Panc1 (cell line): ENCODE measurements around the gene TMTC1. TPM values are rescaled to one million over a fixed set of nuclear protein-coding genes. Genes with fewer than 3 reads are reported as not detected.

Source experiments
- ATAC-seq: fragments of 200-7000 bp; cut with Tn5 transposase; 2 replicates; pipeline ENCODE4 v1.9.1; 2020; ENCODE audit warnings: mild to moderate bottlenecking, moderate library complexity
- BruUV-seq: library from RNA; stranded (reverse); fragments of 400-500 nt; replicated peaks from 2 replicates; lab custom pipeline; 2021; lab: Mats Ljungman, UMichigan
- CTCF ChIA-PET: fragments of 300-600 bp; sonication (Branson Sonifier 250); formaldehyde crosslinking; loops from one replicate; lab custom pipeline; 2022; ENCODE audit warnings: antibody characterized with exemption; lab: Charles Lee
- POLR2A ChIA-PET: fragments of 300-600 bp; sonication (Branson Sonifier 250); formaldehyde crosslinking; loops from one replicate; lab custom pipeline; 2022; ENCODE audit warnings: antibody characterized with exemption; lab: Charles Lee
- DNase-seq: peaks from one replicate; pipeline ENCODE4 v3.0.0-alpha.2; 2010; ENCODE audit warnings: low read depth, low spot score
- H3K27ac ChIP-seq: 2 replicates; pipeline ENCODE4 v1.5.1; 2011; ENCODE audit warnings: mild to moderate bottlenecking, low read length, inconsistent platforms
- H3K27me3 ChIP-seq: fragments of 200-500 bp; sonication (Bioruptor generic); 2 replicates; pipeline ENCODE4 v1.6.0; 2014; ENCODE audit warnings: low read length, inconsistent platforms; ENCODE audit not compliant: control insufficient read depth, insufficient read depth
- H3K36me3 ChIP-seq: fragments of 200-500 bp; sonication (Bioruptor generic); 2 replicates; pipeline ENCODE4 v1.5.1; 2014; ENCODE audit warnings: inconsistent platforms, mild to moderate bottlenecking, low read length, moderate library complexity; ENCODE audit not compliant: control insufficient read depth, insufficient read depth
- H3K4me1 ChIP-seq: 2 replicates; pipeline ENCODE4 v1.5.1; 2011; ENCODE audit warnings: inconsistent platforms, mild to moderate bottlenecking, low read length, moderate library complexity; ENCODE audit not compliant: control insufficient read depth, insufficient read depth
- H3K4me3 ChIP-seq, 2 experiments: 2 replicates each; pipeline ENCODE4 v1.5.1; 2011 to 2012; ENCODE audit warnings: low read depth in 2 of 2, low read length in 2 of 2, mild to moderate bottlenecking in 2 of 2, inconsistent platforms in 1 of 2, moderate library complexity in 1 of 2
- H3K9me3 ChIP-seq: fragments of 200-500 bp; sonication (Bioruptor generic); 2 replicates; pipeline ENCODE4 v1.5.1; 2014; ENCODE audit warnings: low read depth, mild to moderate bottlenecking, inconsistent platforms, low read length, moderate library complexity; ENCODE audit not compliant: control insufficient read depth, insufficient read depth
- POLR2AphosphoS5 ChIP-seq: IDR thresholded peaks from 2 replicates; pipeline ENCODE4 v1.6.1; 2012; ENCODE audit warnings: mild to moderate bottlenecking, low read depth, low read length, moderate library complexity
- SIN3A ChIP-seq: IDR thresholded peaks from 2 replicates; pipeline ENCODE4 v1.6.1; 2012; ENCODE audit warnings: low read depth, mild to moderate bottlenecking, low read length, moderate library complexity, borderline replicate concordance; ENCODE audit not compliant: insufficient read depth
- TCF7L2 ChIP-seq: IDR thresholded peaks from 2 replicates; pipeline ENCODE4 v1.6.1; 2011; ENCODE audit warnings: mild to moderate bottlenecking, low read depth, low read length, inconsistent platforms
- in situ Hi-C: cut with HindIII; loops from 2 replicates; pipeline ENCODE4 v1.10.0; 2016; ENCODE audit warnings: low sequenced_read_pairs, low pct_unique_long_range_greater_than_20kb
- intact Hi-C: fragments of 100-400 bp; cut with micrococcal nuclease; formaldehyde crosslinking; loops from one replicate; pipeline ENCODE4 v1.10.0; 2022; ENCODE audit not compliant: unreplicated experiment
- total RNA-seq: library from RNA; stranded (reverse); gene quantifications from one replicate; pipeline ENCODE4 v1.2.1, GENCODE V29; 2021; ENCODE audit not compliant: unreplicated experiment
- TF ChIP-seq, protein P1 (sequence below): fragments of 450-650 bp; IDR thresholded peaks from 2 replicates; pipeline ENCODE4 v1.5.1; 2017; ENCODE audit warnings: mild to moderate bottlenecking
- TF ChIP-seq, protein P2 (sequence below), 2 experiments: IDR thresholded peaks; 2 replicates each; pipeline ENCODE4 v1.6.1; 2011 to 2012; ENCODE audit warnings: low read depth in 2 of 2, control low read depth in 1 of 2, low read length in 1 of 2, mild to moderate bottlenecking in 1 of 2, moderate library complexity in 1 of 2; ENCODE audit not compliant: insufficient read depth in 1 of 2

TMTC1 gene
- total RNA-seq, 1 experiment from 2014 or later: 0.28 TPM

DNA sequence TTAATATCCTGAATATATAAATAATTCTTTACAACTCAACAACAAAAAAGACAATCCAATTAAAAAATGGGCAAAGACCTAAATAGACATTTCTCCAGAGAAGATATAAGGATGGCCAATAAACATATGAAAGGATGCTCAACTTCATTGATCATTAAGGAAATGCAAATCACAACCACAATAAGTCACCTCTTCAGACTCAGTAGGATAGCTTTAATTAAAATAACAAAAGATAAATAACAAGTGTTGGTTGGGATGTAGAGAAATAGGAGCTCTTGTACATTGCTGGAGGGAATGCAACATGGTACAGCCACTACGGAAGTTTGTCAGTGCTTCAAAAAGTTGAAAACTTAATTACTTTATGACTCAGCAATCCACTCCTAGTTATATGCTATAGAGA lies 156.5 kb downstream of the TMTC1 start:
- no peaks in the 10 kb centered on the region for H3K4me1 ChIP-seq
- no peak overlapping the region for H3K4me3 ChIP-seq
- no TSS peak for BruUV-seq
- in situ Hi-C loops: no loop called here
- intact Hi-C loops: no loop called here
- no peak overlapping the region for H3K27ac ChIP-seq
- DNase-seq (no peak), ATAC-seq (no peak)
- TF ChIP-seq, protein P1, sequence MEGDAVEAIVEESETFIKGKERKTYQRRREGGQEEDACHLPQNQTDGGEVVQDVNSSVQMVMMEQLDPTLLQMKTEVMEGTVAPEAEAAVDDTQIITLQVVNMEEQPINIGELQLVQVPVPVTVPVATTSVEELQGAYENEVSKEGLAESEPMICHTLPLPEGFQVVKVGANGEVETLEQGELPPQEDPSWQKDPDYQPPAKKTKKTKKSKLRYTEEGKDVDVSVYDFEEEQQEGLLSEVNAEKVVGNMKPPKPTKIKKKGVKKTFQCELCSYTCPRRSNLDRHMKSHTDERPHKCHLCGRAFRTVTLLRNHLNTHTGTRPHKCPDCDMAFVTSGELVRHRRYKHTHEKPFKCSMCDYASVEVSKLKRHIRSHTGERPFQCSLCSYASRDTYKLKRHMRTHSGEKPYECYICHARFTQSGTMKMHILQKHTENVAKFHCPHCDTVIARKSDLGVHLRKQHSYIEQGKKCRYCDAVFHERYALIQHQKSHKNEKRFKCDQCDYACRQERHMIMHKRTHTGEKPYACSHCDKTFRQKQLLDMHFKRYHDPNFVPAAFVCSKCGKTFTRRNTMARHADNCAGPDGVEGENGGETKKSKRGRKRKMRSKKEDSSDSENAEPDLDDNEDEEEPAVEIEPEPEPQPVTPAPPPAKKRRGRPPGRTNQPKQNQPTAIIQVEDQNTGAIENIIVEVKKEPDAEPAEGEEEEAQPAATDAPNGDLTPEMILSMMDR: no peak
- TF ChIP-seq POLR2AphosphoS5 (no peak), SIN3A (no peak), TCF7L2 (no peak)
- TF ChIP-seq, protein P2, sequence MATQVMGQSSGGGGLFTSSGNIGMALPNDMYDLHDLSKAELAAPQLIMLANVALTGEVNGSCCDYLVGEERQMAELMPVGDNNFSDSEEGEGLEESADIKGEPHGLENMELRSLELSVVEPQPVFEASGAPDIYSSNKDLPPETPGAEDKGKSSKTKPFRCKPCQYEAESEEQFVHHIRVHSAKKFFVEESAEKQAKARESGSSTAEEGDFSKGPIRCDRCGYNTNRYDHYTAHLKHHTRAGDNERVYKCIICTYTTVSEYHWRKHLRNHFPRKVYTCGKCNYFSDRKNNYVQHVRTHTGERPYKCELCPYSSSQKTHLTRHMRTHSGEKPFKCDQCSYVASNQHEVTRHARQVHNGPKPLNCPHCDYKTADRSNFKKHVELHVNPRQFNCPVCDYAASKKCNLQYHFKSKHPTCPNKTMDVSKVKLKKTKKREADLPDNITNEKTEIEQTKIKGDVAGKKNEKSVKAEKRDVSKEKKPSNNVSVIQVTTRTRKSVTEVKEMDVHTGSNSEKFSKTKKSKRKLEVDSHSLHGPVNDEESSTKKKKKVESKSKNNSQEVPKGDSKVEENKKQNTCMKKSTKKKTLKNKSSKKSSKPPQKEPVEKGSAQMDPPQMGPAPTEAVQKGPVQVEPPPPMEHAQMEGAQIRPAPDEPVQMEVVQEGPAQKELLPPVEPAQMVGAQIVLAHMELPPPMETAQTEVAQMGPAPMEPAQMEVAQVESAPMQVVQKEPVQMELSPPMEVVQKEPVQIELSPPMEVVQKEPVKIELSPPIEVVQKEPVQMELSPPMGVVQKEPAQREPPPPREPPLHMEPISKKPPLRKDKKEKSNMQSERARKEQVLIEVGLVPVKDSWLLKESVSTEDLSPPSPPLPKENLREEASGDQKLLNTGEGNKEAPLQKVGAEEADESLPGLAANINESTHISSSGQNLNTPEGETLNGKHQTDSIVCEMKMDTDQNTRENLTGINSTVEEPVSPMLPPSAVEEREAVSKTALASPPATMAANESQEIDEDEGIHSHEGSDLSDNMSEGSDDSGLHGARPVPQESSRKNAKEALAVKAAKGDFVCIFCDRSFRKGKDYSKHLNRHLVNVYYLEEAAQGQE (IDR thresholded peaks at IDR 0.05; ENCODE audit: insufficient read depth in 1 of 2, low read depth in 2 of 2, low read length in 1 of 2): no peak
- no peaks in the 10 kb centered on the region for H3K27me3 ChIP-seq
- ChIA-PET POLR2A (no interaction called here), CTCF (no interaction called here)
- no peaks in the 10 kb centered on the region for H3K36me3 ChIP-seq
- no peaks in the 10 kb centered on the region for H3K9me3 ChIP-seq

DNA sequence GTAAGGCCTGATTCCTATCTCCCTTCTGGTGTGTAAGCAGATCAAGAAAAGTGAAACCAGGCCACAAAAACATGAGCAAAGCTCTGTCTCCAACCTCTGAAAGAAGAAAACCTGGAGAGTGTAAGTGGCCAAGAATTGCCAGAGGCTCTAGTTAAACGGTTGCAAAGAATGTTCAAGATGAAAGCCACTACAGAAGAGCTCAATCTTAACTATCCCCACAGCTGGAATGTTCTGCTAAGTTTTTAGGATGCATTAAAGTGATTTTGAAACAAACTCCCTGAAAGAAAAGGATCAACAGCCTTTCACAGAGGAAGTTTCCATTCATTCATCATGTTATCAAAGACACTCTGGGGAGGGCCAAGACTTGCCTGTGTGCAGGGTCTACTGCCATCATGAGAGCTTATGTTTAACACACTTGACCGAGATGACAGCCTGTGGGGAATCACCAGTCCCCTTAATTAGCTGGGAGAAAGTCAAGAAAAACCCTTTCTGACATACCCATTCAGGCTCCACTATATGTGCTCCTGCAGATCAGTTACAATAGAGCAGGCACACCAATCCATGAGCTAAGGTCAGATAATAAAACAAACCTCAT lies 158.3 kb downstream of the TMTC1 start:
- ChIA-PET POLR2A (no interaction called here), CTCF (no interaction called here)
- H3K4me1 ChIP-seq: no peaks in the 10 kb centered on the region
- H3K9me3 ChIP-seq: no peaks in the 10 kb centered on the region
- no peak for ATAC-seq
- no TSS peak for BruUV-seq
- H3K27me3 ChIP-seq: no peaks in the 10 kb centered on the region
- H3K36me3 ChIP-seq: no peaks in the 10 kb centered on the region
- in situ Hi-C loops: no loop called here
- intact Hi-C loops: no loop called here
- H3K4me3 ChIP-seq: no peak overlapping the region
- TF ChIP-seq, protein P2 (IDR thresholded peaks at IDR 0.05; ENCODE audit: insufficient read depth in 1 of 2, low read depth in 2 of 2, low read length in 1 of 2): no peak
- TF ChIP-seq, protein P1: no peak
- DNase-seq: no peak
- H3K27ac ChIP-seq: no peak overlapping the region
